ENCODE results near the gene ARHGDIA.
"Not testable (repeated sequence)": the region's sequence is repeated elsewhere in the genome, so short reads cannot be mapped to it uniquely, and the experiment has no call there.

ARHGDIA gene

GRCh38 chr17:81840826-81841778 lies 30.0 kb downstream of the ARHGDIA start:
- no peak for DNase-seq

DNA sequence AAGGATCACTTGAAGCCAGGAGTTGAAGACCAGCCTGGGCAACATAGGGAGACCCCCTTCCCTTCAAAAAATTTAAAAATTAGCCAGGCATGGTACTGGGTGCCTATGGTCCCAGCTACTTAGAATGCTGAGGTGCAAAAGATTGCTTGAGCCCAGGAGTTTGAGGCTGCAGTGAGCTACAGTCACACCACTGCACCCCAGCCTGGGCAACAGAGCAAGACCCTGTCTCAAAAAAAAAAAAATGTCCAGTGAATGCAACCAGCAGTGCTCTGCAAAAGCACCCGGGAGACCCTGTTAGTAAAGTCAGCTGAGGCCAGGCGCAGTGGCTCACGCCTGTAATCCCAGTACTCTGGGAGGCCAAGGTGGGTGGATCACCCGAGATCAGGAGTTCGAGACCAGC lies 31.1 kb downstream of the ARHGDIA start:
- not testable (repeated sequence) for DNase-seq

DNA sequence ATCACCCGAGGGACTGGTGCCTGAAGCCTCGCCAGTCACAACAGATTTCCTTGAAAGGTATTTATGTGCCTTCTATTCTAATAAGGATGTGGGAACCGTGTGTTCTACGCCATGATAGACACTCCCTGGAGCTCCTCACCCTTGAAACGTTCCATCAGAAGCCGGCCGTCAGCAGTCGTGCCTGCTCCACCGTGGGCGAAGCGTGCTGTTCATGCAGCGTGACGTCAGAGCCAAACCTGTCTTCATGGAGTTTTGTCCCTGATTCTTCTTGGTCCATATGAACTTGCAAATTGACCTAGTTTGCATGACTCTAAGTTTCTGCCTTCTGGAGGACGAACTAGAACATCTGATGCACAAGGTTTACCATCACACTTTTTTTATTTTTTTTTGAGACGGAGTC lies 31.8 kb downstream of the ARHGDIA start:
- no peak for DNase-seq

- DNase-seq: no peak
Measured at GRCh38 chr17:81838753-81839255, 32.3 kb downstream of the ARHGDIA start.

- no peak for DNase-seq
Measured at GRCh38 chr17:81837641-81838040, 33.5 kb downstream of the ARHGDIA start.

GRCh38 chr17:81834831-81835267 lies 36.3 kb downstream of the ARHGDIA start, which contains the start of gene PPP1R27:
Gene PPP1R27 (minus strand): TSS chr17:81835050. CDS start chr17:81834953, 97 bp downstream.
- no peak for DNase-seq

- no peak for DNase-seq
Measured at GRCh38 chr17:81833921-81834830, 37.0 kb downstream of the ARHGDIA start.

DNA sequence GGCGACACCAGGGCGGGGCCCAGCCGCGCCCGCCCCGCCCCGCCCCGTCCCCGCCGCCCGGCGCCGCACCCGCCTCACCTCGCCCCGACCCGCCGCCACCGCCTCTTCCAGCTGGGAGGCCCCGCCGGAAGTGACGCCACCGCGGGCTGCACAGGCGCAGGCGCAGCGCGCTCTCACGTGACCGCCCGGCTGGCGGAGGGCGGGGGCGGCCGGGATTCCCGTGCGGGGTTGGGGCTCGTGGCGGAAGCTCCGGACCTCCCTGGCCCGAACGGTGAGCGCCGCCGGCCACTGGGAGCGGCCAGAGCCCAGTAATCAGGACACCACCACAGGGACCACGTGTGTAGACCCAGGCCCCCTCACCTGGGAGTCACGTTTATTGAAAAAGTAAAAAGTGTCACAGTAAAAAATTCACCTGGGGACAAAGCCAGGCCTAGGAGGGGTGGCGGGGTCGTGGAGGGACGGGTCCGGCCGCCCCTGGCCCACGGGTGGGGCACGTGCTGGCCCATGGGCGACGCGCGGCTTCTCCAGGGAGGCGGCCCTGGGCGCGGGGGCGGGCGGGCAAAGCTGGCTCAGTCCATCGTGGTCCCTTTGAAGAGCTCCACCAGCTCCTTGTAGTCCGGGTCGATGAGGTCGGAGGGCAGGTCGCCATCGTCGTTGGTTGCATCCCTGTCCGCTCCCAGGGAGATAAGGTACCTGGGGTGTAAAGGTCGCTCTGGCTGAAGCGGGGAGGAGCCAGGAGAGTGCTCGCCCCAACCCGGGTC lies 37.8 kb downstream of the ARHGDIA start, which contains the start of gene MCRIP1:
TSS of gene MCRIP1 (minus strand) at position 132 of the 761 bp plus-strand sequence. CDS start 8,785 bp downstream, outside the sequence.
- DNase-seq: peak; percentile 90

GRCh38 chr17:81832608-81833159 lies 38.5 kb downstream of the ARHGDIA start:
- no peak for DNase-seq

- DNase-seq: peak; percentile 26
Measured at GRCh38 chr17:81831957-81832607, 39.1 kb downstream of the ARHGDIA start.

DNA sequence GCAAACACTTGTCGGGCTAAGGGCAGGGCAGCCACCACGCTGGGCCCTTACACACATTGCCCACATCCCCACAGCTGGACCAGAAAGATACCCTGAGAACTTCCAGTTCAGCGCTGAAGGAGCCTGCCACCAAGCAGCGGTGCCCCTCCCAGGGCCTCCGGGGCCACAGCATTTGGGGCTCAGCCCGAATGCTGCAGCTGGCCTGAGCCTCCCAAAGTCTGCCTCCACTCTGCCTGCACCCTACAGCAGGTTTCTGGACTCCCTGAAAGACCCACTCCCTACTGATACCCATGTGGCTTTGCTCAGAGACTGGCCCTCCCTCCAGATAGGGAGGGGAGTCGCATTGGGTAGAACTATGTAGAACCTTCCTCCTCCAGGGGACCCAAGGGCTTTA lies 39.6 kb downstream of the ARHGDIA start:
- no peak for DNase-seq

DNA sequence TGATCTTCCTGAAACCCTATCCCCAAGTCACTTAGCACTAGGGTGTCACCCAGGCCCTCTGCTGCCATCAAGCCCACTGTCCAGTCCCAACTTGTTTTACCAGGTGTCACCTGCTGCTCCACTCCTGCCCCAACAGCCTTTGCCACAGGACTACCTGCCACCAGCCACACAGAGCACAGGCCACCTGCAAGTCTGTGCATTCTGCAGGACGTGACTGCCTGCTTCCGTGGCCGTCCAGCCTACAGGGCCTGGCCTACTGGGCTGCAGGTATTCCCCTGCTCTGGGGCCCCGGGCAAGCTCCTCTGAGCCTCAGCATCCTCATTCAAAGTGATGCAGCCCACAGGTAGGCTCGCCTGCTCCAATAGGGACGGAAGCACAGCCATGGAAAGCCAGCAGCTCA lies 41.3 kb downstream of the ARHGDIA start:
- DNase-seq: no peak

DNA sequence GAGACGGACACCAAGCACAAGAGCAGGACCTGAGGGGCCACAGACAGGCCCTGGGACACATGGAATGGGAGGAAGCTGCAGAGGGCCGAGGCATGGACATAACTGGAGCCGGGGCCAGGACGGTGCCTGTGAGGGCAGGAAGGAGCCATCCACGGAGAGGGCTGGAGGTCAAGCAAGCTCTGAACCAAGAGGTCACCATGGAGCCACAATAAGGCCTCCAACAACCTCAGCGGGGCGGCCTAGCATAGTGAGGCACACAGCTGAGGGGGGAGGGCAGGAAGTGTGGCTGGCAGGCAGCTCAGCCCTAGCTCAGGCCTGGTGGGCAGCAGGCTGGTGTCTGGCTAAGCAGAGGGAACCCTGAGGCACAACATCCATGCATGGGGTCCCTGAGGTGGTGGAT lies 42.5 kb downstream of the ARHGDIA start:
- no peak for DNase-seq

DNA sequence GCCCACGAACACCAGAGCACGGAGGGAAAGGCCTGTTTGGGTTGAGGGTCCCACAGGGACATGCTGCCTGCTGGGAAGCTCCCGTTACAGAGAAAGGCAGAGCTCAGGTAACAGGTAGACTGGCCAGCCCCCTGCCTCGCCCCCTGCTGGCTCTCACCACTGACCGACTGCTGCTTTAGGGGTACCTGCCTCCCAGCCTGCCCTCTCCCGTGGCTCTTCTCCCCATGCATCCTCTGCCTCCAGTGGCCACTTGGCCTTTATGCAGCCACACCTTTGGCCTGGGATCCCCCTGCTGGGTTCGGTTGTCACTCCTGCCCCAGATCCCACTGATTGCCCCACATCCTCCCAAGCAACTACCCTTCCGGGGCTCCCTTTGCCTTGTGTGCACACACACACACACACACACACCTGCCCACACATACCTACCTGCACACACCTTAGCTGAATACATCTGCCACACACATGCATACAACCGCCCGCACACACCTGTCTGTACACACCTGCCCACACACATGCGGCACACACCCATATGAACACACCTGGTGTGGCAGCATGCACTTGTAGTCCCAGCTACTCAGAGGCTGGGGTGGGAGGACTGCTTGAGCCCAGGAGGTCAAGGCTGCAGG lies 45.2 kb downstream of the ARHGDIA start:
- DNase-seq: no peak

- DNase-seq: no peak
Measured at GRCh38 chr17:81824595-81824994, 46.5 kb downstream of the ARHGDIA start.

DNA sequence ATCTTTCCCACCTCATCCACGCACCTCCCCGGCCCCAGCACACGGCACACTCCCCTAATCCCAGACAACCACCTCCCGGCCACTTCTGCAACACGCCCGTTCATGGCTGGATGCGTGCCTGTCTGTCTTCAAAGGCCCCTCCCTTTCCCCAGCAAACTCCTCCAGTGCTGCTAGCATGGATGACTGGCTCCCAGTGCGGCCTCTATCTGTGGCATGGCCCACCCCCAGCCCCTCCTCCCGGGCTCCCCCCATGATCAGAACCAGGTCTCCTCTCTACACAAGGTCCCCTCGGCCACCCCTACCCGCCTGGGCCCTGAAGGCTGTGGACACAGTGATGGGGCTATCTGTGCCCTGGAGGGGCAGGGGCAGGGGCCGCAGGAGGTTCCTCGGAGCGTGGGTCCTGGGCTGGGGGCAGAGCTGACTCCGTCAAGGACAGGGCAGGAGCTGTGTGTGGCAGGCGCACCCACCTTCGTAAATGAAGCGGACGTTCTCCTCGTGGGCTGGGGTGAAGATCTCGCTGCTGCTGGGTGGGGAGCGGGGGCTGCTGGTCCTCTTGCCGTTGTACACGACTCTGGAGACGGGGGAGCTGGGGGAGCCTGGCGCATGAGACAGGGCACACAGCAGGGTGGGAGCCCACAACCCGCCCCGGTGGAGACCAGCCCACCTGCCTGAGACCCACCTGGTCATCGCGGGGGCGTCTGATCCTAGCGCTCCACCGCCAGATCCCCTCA lies 47.2 kb downstream of the ARHGDIA start:
- DNase-seq: no peak

- no peak for DNase-seq
Measured at GRCh38 chr17:81822996-81823819, 47.9 kb downstream of the ARHGDIA start.

GRCh38 chr17:81822312-81822637 lies 48.9 kb downstream of the ARHGDIA start:
- DNase-seq: no peak

GRCh38 chr17:81821603-81822311 lies 49.4 kb downstream of the ARHGDIA start:
- no peak for DNase-seq
